Activated CD4-positive, CD25-positive, alpha-beta regulatory T cell treated with anti-CD3 and anti-CD28 coated beads, Interleukin-2, amount 50 U/mL, for 24 hours (primary cell): ENCODE results near the gene ESRP2.

Source experiments
- ATAC-seq, 2 donors: fragments of 150-1000 bp; cut with Tn5 transposase; one replicate each; pipeline ENCODE4 v1.10.0; 2021; ENCODE audit warnings: mild to moderate bottlenecking in 1 of 2, moderate library complexity in 1 of 2

Gene ESRP2

GRCh38 chr16:68214726-68215125, 21.2 kb downstream of the ESRP2 start:
- ATAC-seq = no peak

GRCh38 chr16:68206245-68206644, 29.7 kb downstream of the ESRP2 start:
- no peak for ATAC-seq

GRCh38 chr16:68202091-68202519, 33.8 kb downstream of the ESRP2 start:
- ATAC-seq = no peak

- ATAC-seq = peak; percentile 80 to 89
These were observed 35.7 kb downstream of the ESRP2 start for GRCh38 chr16:68200088-68200783.

GRCh38 chr16:68197250-68197649, 38.7 kb downstream of the ESRP2 start:
- ATAC-seq = no peak

- ATAC-seq = no peak
These were observed 41.7 kb downstream of the ESRP2 start for GRCh38 chr16:68194251-68194650.

- ATAC-seq = no peak
These were observed 45.0 kb downstream of the ESRP2 start for GRCh38 chr16:68190736-68191510.

- no peak for ATAC-seq
These were observed 45.8 kb downstream of the ESRP2 start for GRCh38 chr16:68190081-68190480.

GRCh38 chr16:68188170-68188569, 47.8 kb downstream of the ESRP2 start:
- no peak for ATAC-seq

GRCh38 chr16:68187505-68187904, 48.4 kb downstream of the ESRP2 start:
- ATAC-seq = no peak

GRCh38 chr16:68186877-68187276, 49.0 kb downstream of the ESRP2 start:
- ATAC-seq = no peak

GRCh38 chr16:68183046-68183445, 52.9 kb downstream of the ESRP2 start:
- no peak for ATAC-seq

GRCh38 chr16:68179855-68180254, 56.1 kb downstream of the ESRP2 start:
- ATAC-seq = no peak

- ATAC-seq = no peak
These were observed 56.6 kb downstream of the ESRP2 start for GRCh38 chr16:68179196-68179795.
